NCI-H69 (cell line): ENCODE results near the gene ANO8.
"Not testable (repeated sequence)": the region's sequence is repeated elsewhere in the genome, so short reads cannot be mapped to it uniquely, and the experiment has no call there.

Experiments used
- DNase-seq: peaks from one replicate; lab custom pipeline; 2025; lab: John Stamatoyannopoulos, UW

Gene ANO8

GRCh38 chr19:17334414-17335409 is at the start of gene ANO8:
TSS of gene ANO8 (minus strand) at chr19:17334855. CDS start at chr19:17334670, 185 bp downstream.
- peak; percentile 99 for DNase-seq

GRCh38 chr19:17380426-17381138 is 45.9 kb upstream of the ANO8 start:
- no peak for DNase-seq

- no peak for DNase-seq
These were observed 44.6 kb upstream of the ANO8 start for GRCh38 chr19:17379221-17379631.

- DNase-seq = no peak
These were observed 43.6 kb upstream of the ANO8 start for GRCh38 chr19:17378271-17378670.

GRCh38 chr19:17376935-17377600 is 42.4 kb upstream of the ANO8 start, which contains the start of gene PLVAP:
TSS of gene PLVAP (minus strand) at chr19:17377342. CDS start at chr19:17377288, 54 bp downstream.
- DNase-seq = no peak

GRCh38 chr19:17370026-17370587 is 35.5 kb upstream of the ANO8 start:
- no peak for DNase-seq

- no peak for DNase-seq
These were observed 30.7 kb upstream of the ANO8 start for GRCh38 chr19:17365361-17365760.

- not testable (repeated sequence) for DNase-seq
These were observed 29.4 kb upstream of the ANO8 start for GRCh38 chr19:17363852-17364605.

- no peak for DNase-seq
These were observed 25.5 kb upstream of the ANO8 start for GRCh38 chr19:17359905-17360800.

GRCh38 chr19:17358395-17358794 is 23.7 kb upstream of the ANO8 start:
- no peak for DNase-seq

- DNase-seq = no peak
These were observed 23.1 kb upstream of the ANO8 start for GRCh38 chr19:17357724-17358123.

- no peak for DNase-seq
These were observed 22.5 kb upstream of the ANO8 start for GRCh38 chr19:17357078-17357666.

- DNase-seq = no peak
These were observed 18.7 kb upstream of the ANO8 start for GRCh38 chr19:17353386-17353785.

GRCh38 chr19:17352608-17353280 is 18.1 kb upstream of the ANO8 start:
- peak; percentile 27 for DNase-seq

GRCh38 chr19:17351815-17352435 is 17.3 kb upstream of the ANO8 start:
- peak; percentile 23 for DNase-seq

- DNase-seq = peak; percentile 89
These were observed 14.0 kb upstream of the ANO8 start for GRCh38 chr19:17348700-17349099.

GRCh38 chr19:17347877-17348276 is 13.2 kb upstream of the ANO8 start:
- no peak for DNase-seq

GRCh38 chr19:17347361-17347760 is 12.7 kb upstream of the ANO8 start:
- no peak for DNase-seq
